GM18526 (cell line): Measurements from ENCODE around the gene HSD11B2.

ENCODE experiments used
- POLR2A ChIP-seq: IDR thresholded peaks from 3 replicates; pipeline ENCODE4 v1.6.1; 2011; ENCODE audit not compliant: insufficient read length; ENCODE audit errors: extremely low read depth

HSD11B2 gene

DNA sequence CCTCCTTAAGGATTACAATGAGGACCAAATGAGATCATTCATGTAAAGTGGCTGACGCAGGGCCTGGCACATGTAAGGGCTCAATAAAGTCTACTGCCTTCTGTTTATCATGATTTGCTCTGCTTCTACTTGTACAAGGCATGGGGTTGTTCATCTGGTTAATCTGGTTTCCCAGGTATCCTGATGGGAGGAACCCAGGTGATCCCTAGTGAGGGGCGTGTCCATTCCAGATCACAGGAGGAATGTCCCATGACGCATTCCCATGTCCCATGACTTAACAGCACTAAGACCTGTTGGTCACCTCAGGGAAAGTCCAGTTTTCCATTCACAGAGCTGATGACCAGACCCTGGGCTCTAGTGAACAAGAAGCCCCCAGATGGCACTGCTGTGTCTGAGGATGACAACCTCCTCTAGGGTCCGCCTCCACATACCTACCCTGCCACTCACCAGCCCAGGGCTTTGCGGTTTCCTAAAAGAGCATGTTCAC is 26.1 kb upstream of the HSD11B2 start:
- no peak for TF ChIP-seq POLR2A

DNA sequence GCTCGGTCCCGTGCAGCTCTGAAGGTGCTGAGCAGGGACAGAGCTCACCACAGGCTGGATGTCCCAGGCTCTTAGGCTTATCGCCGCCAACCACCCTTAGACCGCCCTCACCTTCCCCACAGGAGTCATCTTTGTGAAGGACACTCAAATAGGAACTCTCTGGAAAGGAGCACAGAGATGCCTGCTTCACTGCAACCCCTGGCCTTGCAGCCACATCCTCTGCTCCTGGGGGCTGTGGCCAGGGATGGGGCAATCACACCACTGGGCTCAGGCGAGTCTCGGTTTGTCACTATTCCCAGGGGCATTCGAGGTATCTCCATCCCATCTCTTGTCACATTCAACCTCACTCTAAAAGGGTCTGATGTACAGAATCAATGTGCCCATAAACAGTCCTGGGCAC is 25.6 kb upstream of the HSD11B2 start:
- no peak for TF ChIP-seq POLR2A

DNA sequence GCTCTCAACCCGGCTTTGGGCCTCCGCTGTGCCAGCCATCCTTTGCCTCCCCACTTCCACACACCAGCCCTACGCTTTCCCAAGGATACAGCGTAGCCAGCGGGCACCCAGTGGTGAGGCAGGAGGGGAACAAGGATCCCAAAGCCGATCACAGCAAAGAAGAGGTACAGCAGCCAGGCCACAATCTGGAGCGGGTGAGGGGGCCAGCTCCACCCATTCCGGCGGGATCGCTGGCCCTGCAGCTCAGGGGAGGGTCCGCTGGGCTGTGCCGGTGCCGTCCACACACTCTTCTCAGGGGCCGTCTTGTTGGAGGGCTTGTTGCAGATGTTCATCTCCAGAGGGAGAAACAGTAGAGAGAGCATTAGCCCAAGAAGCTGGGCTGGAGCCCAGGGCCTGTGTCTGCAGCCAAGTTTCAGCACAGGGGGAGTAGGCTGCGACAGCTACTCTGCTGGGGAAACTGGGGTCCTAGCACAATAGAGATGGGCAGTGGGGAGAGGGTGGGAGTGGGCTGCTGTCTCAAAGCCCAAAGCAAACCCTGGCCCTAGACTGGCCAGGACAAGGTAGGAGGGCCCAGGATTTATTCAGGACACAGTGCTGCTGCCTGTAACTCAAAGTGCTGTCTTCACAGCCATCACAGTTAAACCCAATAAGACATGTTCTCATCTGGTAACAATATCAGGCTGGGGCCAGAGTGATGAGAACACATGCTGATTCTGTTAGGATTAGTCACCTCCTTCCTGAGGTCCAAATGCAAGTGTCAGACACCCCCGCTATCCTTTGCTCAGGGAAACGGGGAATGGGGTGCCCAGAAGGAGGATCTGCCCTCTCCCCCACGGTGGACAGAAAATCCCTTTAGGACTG is 24.6 kb upstream of the HSD11B2 start:
- TF ChIP-seq POLR2A = no peak

DNA sequence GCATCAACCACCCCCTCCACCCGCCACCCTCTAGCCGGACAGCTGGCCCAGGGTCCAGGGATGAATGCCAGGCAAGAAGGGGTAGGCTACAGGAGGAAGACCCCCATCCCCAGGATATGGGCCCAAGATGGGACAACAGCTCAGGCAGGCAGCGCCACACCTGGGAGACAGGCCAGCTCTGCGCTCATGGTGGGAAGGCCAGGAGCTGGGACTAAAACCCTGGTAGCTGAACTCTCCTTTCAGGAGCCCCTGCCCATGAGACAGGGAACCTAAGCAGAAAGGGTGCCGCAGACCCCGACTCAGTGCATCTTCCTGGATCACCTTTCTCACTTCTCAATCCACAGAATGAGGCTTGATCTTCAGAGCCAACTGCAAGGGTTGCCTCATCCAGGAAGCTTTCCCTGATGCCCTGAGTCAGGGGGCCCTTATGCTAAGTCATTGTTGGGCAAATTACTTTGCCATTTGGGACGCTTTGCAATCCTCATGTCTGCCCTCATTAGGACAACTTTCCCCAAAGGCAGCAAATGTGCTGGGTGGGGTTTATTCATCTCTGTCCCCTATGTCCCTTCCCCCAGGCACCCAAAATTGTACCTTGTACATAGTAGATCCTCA is 23.6 kb upstream of the HSD11B2 start:
- no peak for TF ChIP-seq POLR2A

DNA sequence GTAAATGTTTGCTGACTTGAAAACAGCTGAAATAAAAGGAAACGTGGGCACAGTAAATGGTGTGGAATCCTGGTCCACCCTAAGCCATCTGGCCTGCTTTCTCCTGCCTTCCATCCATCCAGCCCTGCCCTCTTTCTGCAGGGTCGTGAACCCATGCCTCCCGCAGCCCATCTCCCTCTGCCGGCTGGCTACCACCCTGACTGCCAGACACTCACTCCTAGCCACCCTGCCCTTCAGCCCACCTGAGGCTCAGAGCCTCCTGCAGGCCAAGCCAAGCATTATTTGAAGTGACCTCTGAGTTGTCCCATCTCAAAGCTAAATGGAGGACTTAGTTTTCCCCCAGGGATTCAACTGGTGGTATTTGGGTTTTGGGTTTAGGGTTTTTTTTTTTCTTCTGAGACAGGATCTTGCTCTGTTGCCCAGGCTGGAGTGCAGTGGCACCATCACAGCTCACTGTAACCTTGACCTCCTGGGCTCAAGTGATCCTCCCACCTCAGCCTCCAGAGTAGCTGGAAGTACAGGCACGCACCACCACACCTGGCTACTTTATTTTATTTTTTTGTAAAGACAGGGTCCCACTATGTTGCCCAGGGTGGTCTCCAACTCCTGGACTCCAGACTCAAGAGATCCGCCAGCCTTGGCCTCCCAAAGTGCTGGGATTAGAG is 23.0 kb upstream of the HSD11B2 start:
- TF ChIP-seq POLR2A = no peak

DNA sequence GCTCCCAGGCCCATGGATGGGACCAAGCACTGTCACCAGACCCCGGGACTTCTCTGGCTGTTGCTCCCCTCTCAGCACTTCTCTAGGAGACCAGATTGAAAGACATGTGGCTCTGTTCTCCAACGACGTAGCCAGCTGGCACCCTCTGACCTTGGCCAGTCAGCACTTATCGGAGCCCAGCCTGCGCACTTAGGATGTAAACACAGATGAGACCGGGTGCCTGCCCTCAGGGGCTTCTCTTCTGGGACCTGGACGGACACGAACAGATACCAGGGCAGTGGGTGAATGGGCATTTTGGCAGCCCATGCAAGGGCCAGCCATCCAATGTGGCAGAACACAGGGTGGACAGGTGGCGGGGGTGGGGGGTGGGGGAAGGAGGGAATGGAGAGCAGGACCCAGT is 21.3 kb upstream of the HSD11B2 start:
- no peak for TF ChIP-seq POLR2A

DNA sequence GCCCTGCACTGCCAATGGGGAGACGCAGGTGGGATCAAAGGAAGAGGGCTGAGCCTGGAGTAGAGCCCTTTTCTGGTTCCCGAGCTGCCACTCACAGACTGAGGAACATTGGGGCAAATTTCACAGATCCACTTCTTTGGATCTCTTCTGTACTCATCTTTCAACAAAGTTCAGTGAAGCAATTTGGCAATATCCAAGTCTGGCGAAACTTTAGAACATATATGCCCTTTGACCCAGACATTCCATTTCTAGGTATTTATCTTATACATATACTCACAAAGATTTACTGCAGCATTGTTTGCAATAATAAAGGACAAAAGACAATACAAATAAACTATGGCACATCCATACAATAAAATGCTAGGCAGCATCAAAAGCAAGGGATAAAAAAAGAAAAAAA is 19.6 kb upstream of the HSD11B2 start:
- no peak for TF ChIP-seq POLR2A

DNA sequence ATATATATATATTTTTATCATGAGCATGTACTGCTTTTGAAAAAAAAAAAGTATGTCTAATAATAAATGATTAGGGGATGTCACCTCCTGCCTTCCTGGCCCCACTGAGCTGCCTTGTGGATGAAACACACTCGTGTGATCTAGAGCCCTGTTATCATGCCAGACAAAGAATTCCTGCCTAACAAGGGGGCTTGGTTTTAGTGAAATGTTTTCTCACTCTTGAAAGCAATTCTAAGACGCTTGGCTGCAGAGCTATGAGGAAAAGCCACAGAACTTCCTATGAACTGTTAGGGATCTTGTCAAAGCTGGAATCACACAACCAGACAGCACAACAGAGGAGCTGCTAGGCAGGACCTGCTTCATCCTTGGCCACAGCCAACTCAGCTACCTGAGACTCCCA is 18.6 kb upstream of the HSD11B2 start:
- no peak for TF ChIP-seq POLR2A

DNA sequence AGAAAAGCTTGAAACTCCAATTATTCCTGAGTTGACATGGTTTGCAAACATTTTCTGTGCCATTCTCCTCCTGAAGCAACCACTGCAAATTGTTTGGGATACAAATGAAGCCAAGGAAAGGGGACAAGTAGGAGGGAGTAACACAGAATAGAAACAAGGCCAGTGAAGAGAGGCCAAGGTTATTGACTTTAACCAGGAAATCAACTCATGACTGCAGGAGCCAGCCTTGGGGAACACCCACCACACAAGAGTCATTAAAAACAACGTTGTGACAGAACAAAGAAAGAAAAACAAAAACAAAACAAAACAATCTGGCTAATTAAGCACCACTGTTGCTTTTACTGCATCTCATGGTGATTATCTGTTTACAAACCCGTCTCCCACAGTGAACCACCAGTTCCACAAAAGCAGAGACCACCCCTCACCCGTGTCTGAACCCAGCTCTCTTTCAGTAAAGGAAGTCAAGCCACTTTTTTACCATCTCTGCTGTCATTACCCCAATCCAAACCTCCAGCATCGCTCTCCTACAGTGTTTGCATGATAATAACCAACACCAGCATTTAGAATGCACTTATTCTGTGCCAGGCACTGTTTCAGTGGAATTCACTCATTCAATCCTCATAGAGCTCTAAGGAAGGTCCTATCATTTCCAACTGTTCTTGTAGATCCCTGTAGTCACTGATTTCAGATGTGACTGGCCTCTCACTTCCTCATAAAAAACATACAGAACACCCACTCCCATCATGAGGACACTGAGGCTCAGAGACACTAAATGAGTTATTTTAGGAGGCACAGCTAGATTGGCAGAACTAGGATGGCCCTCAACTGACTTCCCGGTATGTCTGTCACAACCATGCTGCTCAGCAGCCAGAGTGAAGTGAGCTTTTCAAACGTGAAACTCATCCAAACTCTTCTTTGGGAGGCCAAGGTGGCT is 16.7 kb upstream of the HSD11B2 start:
- TF ChIP-seq POLR2A = no peak

DNA sequence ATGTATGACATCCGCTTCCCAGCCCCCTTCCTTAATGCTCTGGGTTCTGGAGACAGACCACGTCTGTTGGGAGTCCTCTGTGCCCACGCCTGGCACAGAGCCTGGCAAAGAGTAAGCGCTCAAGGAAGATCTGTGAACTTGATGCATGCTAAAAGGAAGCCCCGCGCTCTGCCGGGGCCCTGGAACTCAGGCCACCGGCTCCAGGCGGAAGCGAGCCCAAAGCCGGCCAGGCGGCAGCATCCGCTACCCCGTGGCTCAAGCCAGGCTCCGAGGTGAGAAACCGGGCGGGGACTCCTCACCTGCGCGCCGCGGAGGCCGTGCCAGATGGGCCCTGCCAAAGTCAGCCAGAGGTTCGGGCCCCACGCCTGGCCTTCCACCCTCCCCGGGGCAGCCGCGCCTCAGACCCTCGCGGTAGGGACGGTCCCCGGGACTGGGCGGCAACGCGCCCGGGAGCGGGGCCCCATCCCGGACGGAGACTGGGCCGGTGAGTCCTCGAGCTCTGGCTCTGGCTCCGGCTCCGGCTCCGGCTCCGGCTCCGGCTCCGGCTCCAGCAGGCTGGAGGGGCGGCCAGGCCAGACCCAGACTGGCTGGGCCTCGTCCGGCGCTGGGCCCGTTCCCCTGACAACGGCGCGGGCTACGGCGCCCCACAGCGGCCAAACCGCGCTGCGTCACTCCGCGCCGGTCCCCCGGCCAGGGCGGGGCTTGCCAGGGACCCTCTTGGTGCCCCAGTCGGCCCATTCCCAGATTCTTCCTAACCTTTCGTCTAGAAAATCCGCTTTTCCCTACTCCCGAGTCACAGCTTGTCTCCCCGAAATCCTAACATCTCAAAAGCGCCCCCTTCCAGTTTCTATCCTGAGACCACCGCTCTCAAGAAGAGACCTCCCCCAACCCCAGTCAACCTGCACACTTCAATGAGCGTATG is 14.8 kb upstream of the HSD11B2 start, which contains the start of gene ZDHHC1:
TSS of gene ZDHHC1 (minus strand) at position 606 of the 922 bp plus-strand sequence. CDS start 8,702 bp downstream, outside the sequence.
- TF ChIP-seq POLR2A = no peak

DNA sequence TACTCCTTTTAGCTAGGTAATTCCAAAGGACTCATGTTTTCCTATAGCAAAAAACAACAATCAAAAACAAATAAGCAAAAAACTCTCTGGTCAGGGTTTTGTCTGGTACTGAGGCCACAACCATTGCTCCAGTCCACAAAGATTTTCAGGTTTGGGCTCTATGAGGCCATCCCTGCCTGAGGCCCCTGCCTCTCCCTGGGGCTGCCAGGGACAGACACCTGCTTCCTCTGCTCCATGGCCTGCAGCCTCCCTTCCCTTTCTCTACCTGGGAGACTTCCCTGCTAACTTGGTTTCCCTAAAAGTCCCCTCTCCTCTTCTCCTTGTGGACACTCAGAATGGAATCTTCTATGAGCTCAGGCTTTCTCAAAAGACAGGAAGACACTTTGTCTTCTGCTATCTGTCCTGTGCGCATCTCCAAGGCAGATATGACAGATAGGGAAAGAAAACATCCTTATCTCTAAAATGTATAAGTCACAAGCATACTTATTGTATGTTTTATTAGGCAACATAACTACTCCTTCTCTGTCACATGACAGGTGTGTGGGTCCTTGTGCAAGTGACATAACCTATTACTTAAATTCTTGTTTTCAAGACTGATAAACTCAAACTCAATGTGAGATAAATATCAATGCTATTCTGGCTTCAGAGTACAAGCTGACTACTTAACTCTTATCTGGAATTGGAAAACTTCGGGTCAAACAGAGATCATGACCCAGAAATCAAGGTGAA is 13.4 kb upstream of the HSD11B2 start:
- no peak for TF ChIP-seq POLR2A

DNA sequence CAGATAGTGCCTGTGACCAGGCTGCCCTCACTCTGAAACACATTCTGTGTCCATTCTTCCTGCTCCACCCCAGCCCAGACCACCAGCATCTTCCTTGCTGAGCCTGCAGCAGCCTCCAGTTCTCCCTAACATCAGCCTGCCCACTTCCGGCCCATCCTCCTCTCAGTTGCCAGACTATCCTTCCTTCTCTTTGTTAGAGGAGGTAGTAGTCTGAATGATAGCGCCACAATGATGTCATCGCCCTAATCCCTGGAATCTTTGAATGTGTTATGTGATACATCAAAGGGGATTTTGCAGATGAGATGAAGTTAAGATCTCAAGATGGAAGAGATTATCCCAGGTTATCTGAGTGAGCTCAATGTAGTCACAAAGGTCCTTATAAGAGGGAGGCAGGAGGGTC is 11.4 kb upstream of the HSD11B2 start:
- no peak for TF ChIP-seq POLR2A

DNA sequence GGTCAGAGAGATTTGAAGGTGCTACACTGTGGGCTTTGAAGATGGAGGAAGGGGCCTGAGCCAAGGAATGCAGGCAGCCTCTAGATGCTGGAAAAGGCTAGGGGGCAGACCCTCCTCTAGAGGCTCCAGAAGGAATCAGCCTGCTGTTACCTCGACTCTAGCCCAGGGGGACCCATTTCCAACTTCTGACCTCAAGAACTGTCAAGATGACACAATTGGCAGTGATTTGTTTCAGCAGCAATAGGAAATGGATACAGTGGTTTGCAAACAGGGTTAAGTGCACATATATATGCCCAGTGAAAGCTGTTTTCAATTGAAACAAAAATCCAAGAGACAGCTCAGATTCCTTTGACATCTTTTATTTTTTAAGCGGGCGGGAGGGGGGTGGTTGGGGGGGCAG is 11.0 kb upstream of the HSD11B2 start:
- TF ChIP-seq POLR2A = no peak
